Smooth muscle cell of the brain vasculature (primary cell): ENCODE results near the gene SMTN.
"Not testable (repeated sequence)": the region's sequence is repeated elsewhere in the genome, so short reads cannot be mapped to it uniquely, and the experiment has no call there.

Experiments
- DNase-seq: peaks from one replicate; pipeline ENCODE4 v3.0.0-alpha.2; 2012; ENCODE audit warnings: low read depth, low spot score

Gene SMTN

GRCh38 chr22:31073125-31073524, 8.0 kb upstream of the SMTN start:
- DNase-seq, result not testable (repeated sequence)

DNA sequence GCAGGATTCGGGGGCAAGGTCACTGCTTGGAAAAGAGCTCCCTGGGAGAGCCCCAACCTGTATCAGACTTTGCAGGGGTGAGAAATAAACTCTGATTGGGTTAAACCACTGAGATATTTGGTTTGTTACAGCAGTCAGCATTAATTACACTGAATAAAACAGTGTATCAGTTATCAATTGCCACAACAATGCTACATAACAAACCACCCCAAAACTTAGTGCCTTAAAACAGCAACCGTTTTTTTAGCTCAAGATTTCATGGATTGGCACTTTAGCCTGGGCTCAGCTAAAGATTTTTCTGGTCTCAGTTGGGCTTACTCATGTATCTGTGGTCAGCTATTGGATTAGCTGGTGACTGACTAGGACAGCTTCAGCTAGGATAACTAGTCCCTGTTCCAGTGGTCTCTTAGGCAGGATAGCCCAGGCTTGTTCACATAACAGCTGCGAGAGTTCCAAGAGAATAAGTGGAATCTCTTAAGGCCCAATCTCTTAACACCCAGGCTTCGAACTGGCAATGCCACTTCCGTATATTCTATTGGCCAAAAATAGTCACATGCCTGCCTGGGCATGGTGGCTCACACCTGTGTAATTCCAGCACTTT, 7.5 kb upstream of the SMTN start:
- DNase-seq, result not testable (repeated sequence)

- no peak for DNase-seq
Observed at GRCh38 chr22:31075961-31076360, 5.2 kb upstream of the SMTN start.

GRCh38 chr22:31077681-31078080, 3.4 kb upstream of the SMTN start:
- no peak for DNase-seq

DNA sequence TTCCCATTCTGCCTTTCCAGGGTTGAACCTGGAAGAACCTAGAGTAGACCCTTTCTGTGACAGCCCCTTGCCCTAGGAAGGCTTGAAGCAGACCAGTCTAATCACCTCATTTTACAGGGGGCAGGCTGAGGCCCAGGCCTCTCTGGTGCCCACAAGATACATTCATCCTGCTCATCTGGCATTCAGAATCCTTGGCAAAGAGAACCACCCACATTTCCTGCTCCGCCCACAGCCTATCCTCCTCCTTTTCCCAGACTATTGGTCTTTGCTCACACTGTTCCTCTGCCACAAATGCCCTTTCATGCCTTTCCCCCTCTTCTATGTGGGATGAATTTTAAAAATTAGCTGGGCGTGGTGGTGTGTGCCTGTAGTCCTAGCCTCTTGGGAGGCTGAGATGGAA, 2.7 kb upstream of the SMTN start:
- not testable (repeated sequence) for DNase-seq

DNA sequence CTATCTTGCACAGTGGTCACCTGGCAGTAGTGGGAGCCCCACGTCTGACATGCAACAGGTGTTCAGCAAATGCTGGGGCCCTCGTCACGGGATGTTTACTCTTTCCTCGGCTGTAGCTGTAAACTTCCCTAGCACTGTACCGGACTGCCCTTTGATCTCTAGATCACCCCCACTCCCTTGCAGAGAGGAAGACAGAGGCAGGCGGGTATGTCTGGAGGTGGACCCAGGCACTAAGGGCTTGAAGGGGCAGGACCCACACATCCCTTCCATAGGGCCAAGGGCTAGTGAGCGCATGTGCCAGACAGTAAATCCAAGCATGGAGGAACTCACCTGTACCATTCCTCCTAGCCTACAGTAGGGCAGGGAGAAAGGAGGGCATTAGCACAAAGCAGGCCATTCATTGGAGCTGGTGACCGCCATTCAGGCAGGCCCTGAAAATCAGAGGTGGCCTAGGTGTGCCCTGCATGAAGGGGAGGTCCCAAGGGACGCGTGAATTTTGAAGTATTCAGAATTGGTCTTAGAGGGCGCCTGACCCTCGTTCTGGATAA, 1.9 kb upstream of the SMTN start:
- DNase-seq, result no peak

GRCh38 chr22:31080164-31080847, 812 bp upstream of the SMTN start:
- no peak for DNase-seq

- DNase-seq, result no peak
Observed at GRCh38 chr22:31081963-31082605, 966 bp downstream of the SMTN start.

DNA sequence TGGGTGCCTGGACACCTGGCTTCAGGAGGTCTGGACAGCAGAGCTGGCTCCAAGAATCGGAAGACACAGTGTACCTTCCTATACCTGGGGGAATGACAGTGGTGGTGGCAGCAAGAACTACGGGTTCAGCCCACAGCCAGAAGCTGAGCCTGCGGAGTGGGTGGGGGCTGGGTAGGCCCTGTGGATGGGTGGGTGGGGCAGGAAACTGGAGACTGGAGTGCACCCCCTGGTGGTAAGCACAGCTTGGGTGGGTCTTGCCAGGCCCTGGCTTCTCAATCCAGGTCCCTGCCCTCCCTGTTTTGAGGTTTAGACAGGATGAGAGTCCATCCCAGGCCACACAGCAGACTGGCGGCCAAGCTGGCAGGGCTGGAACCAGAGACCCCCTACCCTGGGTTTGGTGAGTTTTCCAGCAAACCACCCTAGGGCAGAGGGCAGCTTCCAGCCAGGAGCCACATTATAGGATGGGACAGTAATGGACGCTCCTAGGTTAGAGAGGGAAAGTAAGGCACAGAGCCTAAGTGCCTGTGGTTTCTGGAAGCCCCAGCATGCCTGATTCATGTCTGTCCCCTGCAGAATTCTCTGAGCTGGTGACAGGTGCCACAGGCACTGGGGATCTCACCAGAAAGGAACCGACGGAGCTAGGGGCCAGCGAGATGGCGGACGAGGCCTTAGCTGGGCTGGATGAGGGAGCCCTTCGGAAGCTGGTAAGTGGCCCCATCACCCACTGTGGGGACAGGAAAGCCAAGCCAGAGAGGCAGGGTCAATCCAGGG, 1.7 kb downstream of the SMTN start:
- no peak for DNase-seq

GRCh38 chr22:31083377-31083768, 2.3 kb downstream of the SMTN start:
- DNase-seq, result no peak

- no peak for DNase-seq
Observed at GRCh38 chr22:31083923-31084810, 3.0 kb downstream of the SMTN start.

DNA sequence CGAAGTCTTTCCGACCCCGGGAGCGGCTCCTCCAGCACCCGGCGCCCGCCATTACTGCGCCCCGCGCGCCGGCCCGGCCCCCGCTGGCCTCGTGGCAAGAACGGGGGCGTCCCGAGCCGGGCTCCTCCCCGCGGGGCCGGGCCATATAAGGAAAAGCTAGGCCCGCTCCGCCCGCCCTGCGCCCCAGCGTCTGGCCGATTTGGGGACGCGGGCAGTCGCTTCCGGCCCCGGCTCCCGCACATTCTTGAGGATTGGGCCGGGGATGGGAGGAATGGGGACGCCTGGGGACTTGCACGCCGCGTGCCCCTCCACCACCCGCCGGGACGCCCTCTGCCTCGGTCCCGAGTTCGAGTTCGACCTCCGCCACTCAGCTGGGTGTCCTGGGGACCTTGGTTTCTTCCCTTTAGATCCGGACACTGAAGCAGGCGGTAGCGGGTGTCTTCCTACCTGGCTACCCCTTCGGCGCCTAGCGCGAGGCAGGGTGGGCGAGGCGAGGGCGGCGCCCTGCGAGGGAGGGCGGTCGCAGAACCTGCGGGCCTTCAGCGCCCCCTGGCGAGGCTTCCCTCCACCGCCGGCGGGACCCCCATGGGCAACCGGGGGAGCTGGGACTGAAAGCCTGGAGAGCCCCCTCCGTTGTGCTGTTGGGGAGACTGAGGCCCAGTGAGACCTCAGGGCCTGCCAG, 3.8 kb downstream of the SMTN start:
- no peak for DNase-seq

DNA sequence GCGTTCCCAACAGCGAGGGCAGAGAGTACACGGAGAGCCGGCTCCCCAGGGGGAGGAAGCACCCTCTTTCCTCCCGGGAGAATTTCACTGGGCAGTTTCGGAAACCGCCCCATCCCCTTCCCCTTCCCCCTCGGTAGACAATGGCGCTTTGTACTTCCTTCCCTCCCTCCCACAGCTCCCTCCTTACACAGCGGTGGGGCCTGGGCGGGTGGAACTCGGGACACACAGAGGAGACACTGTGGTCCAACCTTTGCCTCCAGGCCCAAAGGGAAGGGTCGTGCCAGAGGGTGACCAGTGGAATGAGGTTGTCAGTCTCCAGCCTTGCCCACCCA, 4.3 kb downstream of the SMTN start:
- no peak for DNase-seq

DNA sequence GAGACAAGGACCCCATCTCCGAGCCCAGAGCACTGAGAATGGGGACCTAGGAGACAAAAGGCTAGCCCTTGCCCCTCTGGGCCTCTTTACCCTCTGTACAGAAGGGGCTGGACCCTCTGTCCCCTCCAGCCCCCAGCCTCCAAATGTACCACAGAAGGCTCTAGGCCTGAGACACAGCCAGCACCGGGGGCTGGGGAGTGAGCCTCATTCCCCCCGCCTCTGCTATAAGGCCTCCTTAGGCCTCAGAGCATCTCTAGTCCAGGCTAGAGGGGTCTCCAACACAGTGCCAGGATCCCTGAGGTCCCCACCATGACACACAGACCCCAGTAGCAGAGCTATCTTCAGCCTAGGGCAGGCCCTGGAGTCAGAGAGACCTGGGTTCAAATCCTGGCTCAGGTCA, 4.8 kb downstream of the SMTN start:
- DNase-seq, result no peak

GRCh38 chr22:31086703-31087330, 5.7 kb downstream of the SMTN start:
- DNase-seq, result no peak

GRCh38 chr22:31087744-31088215, 6.7 kb downstream of the SMTN start:
- DNase-seq, result no peak

DNA sequence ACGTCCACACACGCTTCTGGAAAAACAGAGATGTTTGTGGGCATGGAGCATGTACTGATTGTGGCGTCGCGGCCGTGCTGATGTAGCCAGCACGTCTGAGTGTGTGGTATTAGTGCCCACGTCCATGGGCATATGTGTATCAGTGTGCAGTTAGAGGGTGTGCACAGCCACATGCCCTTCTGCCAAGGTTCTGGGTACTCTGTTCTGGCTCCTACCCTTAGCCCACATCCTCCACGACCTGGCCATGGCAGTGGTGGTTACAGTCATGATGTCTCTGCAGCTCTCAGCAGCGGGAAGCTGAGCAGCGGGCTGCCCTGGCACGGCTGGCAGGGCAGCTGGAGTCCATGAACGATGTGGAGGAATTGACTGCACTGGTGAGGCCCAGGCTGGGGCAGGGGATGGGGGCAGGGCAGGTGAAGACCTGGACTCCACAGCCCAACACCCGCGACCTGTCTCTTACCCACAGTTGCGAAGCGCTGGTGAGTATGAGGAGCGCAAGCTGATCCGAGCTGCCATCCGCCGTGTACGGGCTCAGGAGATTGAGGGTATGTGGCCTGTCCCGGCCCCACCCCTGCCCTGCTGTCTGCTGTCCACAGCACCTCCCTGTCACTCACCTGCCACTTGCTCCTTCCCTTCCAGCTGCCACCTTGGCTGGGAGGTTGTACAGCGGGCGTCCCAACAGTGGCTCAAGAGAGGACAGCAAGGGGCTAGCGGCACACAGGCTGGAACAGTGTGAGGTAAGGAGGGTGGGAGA, 7.3 kb downstream of the SMTN start:
- DNase-seq, result no peak

- no peak for DNase-seq
Observed at GRCh38 chr22:31089160-31090100, 8.3 kb downstream of the SMTN start.
